HG03135 (cell line): ENCODE measurements around the gene FAM118A.
A peak's percentile ranks its signal among the peaks of the same experiment; 100 is the strongest.
"Not testable (repeated sequence)": the region's sequence is repeated elsewhere in the genome, so short reads cannot be mapped to it uniquely, and the experiment has no call there.

Experiments used
- ATAC-seq: cut with Tn5 transposase; IDR thresholded peaks from one replicate; pipeline ENCODE4 v1.9.1; 2021; ENCODE audit warnings: mild to moderate bottlenecking, moderate library complexity; ENCODE audit not compliant: unreplicated experiment

FAM118A gene

DNA sequence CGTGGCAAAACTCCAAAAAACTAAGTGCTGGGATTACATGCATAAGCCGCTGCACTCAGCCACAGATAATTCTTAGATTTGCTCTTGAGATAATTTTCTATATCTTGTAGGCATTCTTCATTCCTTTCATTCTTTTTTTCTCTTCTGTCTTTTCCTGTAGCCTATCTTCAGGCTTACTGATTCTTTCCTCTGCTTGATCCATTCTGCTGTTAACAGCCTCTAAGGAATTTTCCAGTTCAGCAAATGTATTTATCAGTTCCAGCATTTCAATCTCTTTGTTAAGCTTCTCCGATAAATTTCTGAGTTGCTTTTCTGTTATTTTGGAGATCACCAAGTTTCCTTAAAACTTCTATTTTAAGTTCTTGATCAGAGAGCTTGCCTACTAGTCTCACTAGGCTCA lies 57.0 kb downstream of the FAM118A start:
- no peak for ATAC-seq

DNA sequence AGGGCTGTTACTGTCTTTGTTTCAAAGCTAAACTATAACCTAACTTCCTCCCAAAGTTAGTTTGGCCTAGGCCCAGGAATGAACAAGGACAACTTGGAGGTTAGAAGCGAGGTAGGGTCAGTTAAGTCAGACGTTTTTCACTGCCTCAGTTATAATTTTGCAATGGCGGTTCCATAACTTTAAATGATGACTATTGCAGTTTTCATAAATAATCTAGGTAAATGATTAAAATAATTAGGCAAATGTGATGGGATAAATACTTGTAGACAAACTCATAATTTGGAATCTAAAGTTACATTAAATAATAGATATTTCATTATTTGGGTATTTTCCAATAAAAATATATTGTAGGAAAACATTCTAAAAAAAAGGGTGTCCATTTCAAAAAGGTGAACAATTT lies 63.9 kb downstream of the FAM118A start:
- ATAC-seq: not testable (repeated sequence)

DNA sequence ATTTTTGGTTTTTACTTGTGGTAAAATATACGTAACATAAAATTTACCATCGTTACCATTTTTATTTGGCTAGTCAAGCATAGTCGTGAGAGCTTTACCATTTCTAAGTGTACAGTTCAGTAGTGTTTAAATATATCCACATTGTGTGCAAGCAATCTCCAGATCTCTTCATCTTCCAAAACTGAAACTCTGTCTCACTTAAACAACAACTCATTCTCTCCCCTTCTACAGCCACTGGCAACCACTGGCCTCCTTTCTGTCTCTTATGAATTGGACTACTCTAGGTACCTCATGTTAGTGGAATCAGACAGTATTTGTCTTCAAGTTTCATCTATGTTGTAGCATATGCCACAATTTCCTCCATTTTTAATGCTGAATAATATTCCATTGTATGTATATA lies 66.3 kb downstream of the FAM118A start:
- peak; percentile 46 for ATAC-seq

DNA sequence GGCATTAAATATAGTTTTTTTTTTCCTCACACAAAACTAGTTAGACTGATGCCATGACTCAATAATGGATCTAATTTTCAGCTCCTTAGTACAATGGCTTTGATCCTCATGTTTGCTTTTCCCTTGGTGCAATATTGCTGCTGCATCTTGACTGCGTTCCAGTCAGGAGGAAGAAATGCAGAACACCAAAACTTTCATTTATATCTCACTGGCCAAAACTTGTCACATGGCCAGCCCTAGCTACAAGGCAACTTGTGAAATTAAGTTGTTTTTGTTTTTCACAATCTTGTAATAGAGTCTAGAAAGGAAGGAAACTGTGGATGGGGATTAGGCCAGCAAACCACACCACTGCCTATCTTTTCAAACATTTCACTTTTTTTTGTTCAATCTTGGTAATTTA lies 67.0 kb downstream of the FAM118A start:
- ATAC-seq: no peak

DNA sequence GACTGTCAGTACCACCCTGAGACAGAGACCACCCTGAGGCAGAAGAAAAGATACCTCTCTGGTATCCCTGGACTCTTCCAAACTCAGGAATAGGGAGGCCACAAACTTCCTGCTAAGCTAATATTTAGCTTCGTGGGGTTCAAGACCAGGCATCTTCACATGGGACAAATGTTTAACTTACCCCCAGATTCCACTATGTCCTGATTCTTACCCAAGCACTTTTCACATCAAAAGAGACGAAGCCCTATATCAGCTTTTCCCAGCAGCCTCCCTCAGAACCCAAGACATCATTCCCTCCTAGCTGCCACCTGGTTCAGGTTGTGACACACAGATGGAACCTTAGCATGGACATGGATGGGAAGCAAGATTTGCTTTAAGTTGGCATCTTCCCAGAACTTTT lies 71.6 kb downstream of the FAM118A start:
- no peak for ATAC-seq

DNA sequence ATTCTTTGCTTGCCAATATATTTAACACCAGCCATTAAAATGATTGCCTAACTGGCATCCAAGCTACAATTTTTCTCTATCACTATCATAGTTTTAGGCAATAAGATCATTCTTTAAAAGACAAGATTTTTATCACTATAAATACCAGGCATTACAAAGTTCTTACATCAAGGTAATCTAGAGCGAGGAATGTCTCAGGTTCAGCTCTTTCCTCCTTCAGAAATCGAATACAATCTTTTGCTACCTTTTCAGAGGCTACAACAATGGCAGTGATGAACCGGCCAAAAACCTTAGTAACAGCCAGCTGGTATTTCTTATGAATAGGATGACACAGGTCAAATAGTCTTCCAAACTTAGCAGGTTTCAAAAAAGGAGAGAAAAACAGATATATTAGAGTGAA lies 79.8 kb downstream of the FAM118A start:
- no peak for ATAC-seq
